Fibroblast of the conjunctiva (primary cell): ENCODE results near the gene SLC38A3.
A peak's percentile ranks its signal among the peaks of the same experiment; 100 is the strongest.
"Not testable (repeated sequence)": the region's sequence is repeated elsewhere in the genome, so short reads cannot be mapped to it uniquely, and the experiment has no call there.

Experiments used
- DNase-seq: peaks from one replicate; pipeline ENCODE4 v3.0.0-alpha.2; 2010; ENCODE audit warnings: low read depth

The SLC38A3 gene

GRCh38 chr3:50211368-50211717 lies 6.3 kb downstream of the SLC38A3 start:
- DNase-seq = not testable (repeated sequence)

- no peak for DNase-seq
Measured at GRCh38 chr3:50211930-50212329, 6.9 kb downstream of the SLC38A3 start.

GRCh38 chr3:50212502-50212901 lies 7.4 kb downstream of the SLC38A3 start:
- no peak for DNase-seq

- no peak for DNase-seq
Measured at GRCh38 chr3:50212971-50213370, 7.9 kb downstream of the SLC38A3 start.

GRCh38 chr3:50213373-50213772 lies 8.3 kb downstream of the SLC38A3 start:
- no peak for DNase-seq

GRCh38 chr3:50214824-50215223 lies 9.8 kb downstream of the SLC38A3 start:
- DNase-seq = no peak

- no peak for DNase-seq
Measured at GRCh38 chr3:50215529-50215928, 10.5 kb downstream of the SLC38A3 start.

- no peak for DNase-seq
Measured at GRCh38 chr3:50217681-50218080, 12.6 kb downstream of the SLC38A3 start.

GRCh38 chr3:50218448-50218847 lies 13.4 kb downstream of the SLC38A3 start:
- DNase-seq = no peak

GRCh38 chr3:50219285-50219684 lies 14.2 kb downstream of the SLC38A3 start:
- no peak for DNase-seq

- no peak for DNase-seq
Measured at GRCh38 chr3:50220109-50220508, 15.0 kb downstream of the SLC38A3 start.

GRCh38 chr3:50221051-50221410 lies 16.0 kb downstream of the SLC38A3 start:
- no peak for DNase-seq

- DNase-seq = no peak
Measured at GRCh38 chr3:50221411-50222168, 16.5 kb downstream of the SLC38A3 start.

GRCh38 chr3:50222169-50222528 lies 17.1 kb downstream of the SLC38A3 start:
- DNase-seq = no peak

GRCh38 chr3:50224639-50225038 lies 19.6 kb downstream of the SLC38A3 start:
- no peak for DNase-seq

- no peak for DNase-seq
Measured at GRCh38 chr3:50226888-50227389, 21.9 kb downstream of the SLC38A3 start.

GRCh38 chr3:50227390-50228183 lies 22.5 kb downstream of the SLC38A3 start:
- DNase-seq = peak; percentile 75

- DNase-seq = not testable (repeated sequence)
Measured at GRCh38 chr3:50228184-50228763, 23.2 kb downstream of the SLC38A3 start.

- DNase-seq = no peak
Measured at GRCh38 chr3:50229490-50229889, 24.4 kb downstream of the SLC38A3 start.

- no peak for DNase-seq
Measured at GRCh38 chr3:50230104-50230793, 25.2 kb downstream of the SLC38A3 start.

- DNase-seq = no peak
Measured at GRCh38 chr3:50230794-50231125, 25.7 kb downstream of the SLC38A3 start.

GRCh38 chr3:50231581-50231980 lies 26.5 kb downstream of the SLC38A3 start:
- no peak for DNase-seq

- no peak for DNase-seq
Measured at GRCh38 chr3:50232303-50232702, 27.2 kb downstream of the SLC38A3 start.
